Progenitor cell of endocrine pancreas (in vitro differentiated cells): ENCODE data around the gene FAM151B. TPM values are rescaled to one million over a fixed set of nuclear protein-coding genes. Genes with fewer than 3 reads are reported as not detected.

Source experiments
- DNase-seq: peaks from one replicate; pipeline ENCODE4 v3.0.0; 2021; ENCODE audit warnings: low spot score; ENCODE audit not compliant: unreplicated experiment
- H3K27ac Mint-ChIP-seq: 2 replicates; pipeline ENCODE4 v1.8.0; 2021; ENCODE audit warnings: mild to moderate bottlenecking, moderate library complexity, mixed read lengths
- H3K27me3 Mint-ChIP-seq: 2 replicates; pipeline ENCODE4 v1.8.0; 2021; ENCODE audit warnings: mixed read lengths
- H3K36me3 Mint-ChIP-seq: 2 replicates; pipeline ENCODE4 v1.8.0; 2022; ENCODE audit warnings: mixed read lengths; ENCODE audit not compliant: insufficient read depth
- H3K4me1 Mint-ChIP-seq: 2 replicates; pipeline ENCODE4 v1.8.0; 2021; ENCODE audit warnings: low read depth, mixed read lengths
- H3K4me3 Mint-ChIP-seq: 2 replicates; pipeline ENCODE4 v1.8.0; 2021; ENCODE audit warnings: low read depth, mild to moderate bottlenecking, moderate library complexity, mixed read lengths
- H3K9me3 Mint-ChIP-seq: 2 replicates; pipeline ENCODE4 v1.8.0; 2021; ENCODE audit warnings: low read depth, mixed read lengths
- CTCF ChIP-seq: fragments of 200-600 bp; sonication (generic); IDR thresholded peaks from one replicate; pipeline ENCODE4 v1.5.0; 2021; ENCODE audit warnings: antibody characterized with exemption, mild to moderate bottlenecking; ENCODE audit not compliant: unreplicated experiment
- total RNA-seq: library from RNA; stranded (reverse); gene quantifications from 2 replicates; pipeline ENCODE4 v1.2.1, GENCODE V29; 2021

The FAM151B gene
- total RNA-seq, 1 donor from 2014 or later, result 2.7 TPM

- no peaks in the 10 kb centered on the region for H3K9me3 Mint-ChIP-seq
- no peak overlapping the region for H3K27ac Mint-ChIP-seq
- no peak for TF ChIP-seq CTCF
- no peak for DNase-seq
- H3K4me3 Mint-ChIP-seq, result no peak overlapping the region
- H3K4me1 Mint-ChIP-seq, result no peaks in the 10 kb centered on the region
- H3K27me3 Mint-ChIP-seq, result peaks cover 58% of the 10 kb centered on the region
- no peaks in the 10 kb centered on the region for H3K36me3 Mint-ChIP-seq
These were observed 77.4 kb downstream of the FAM151B start for GRCh38 chr5:80565330-80565729.

DNA sequence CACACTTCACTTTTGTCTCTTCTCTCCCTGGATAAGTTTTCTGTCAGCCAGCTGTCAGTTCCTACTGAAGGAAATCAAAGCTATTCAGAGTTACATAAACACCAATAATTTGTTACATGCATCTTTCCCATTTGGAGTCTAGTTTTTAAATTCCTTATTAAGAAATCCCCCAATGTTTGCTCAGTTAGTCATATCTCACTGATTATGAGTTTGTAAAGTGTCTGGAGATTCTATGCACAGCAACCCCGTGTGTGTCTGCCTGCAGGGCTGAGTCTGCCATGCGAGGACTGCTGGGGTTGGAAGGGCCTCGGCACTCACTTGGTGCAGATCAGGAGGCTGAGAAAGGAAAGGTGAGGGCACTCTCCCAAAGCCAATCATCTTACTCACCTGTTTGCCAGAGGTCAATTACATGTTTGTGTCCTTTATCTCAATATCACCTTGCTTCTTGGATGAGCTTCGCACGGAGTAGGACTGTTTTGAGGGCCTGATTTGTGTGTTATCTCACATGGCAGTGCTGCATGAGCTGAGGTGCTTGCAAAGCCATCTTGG, 78.9 kb downstream of the FAM151B start:
- Mint-ChIP-seq H3K27me3 (peaks cover 68% of the 10 kb centered on the region), H3K9me3 (no peaks in the 10 kb centered on the region), H3K4me3 (no peak overlapping the region), H3K4me1 (peaks cover 2% of the 10 kb centered on the region), H3K36me3 (no peaks in the 10 kb centered on the region), H3K27ac (no peak overlapping the region)
- no peak for DNase-seq
- no peak for TF ChIP-seq CTCF

GRCh38 chr5:80568251-80568650, 80.4 kb downstream of the FAM151B start:
- no peak for DNase-seq
- no peaks in the 10 kb centered on the region for H3K9me3 Mint-ChIP-seq
- H3K27ac Mint-ChIP-seq, result no peak overlapping the region
- peaks cover 2% of the 10 kb centered on the region for H3K4me1 Mint-ChIP-seq
- H3K36me3 Mint-ChIP-seq, result no peaks in the 10 kb centered on the region
- TF ChIP-seq CTCF, result no peak
- peaks cover 74% of the 10 kb centered on the region for H3K27me3 Mint-ChIP-seq
- H3K4me3 Mint-ChIP-seq, result no peak overlapping the region

GRCh38 chr5:80569086-80569960, 81.4 kb downstream of the FAM151B start:
- TF ChIP-seq CTCF, result no peak

GRCh38 chr5:80569961-80570786, 82.3 kb downstream of the FAM151B start, which contains the start of gene ANKRD34B:
Gene ANKRD34B (minus strand): TSS chr5:80570280. CDS start chr5:80560019, 10,261 bp downstream.
- no peak for TF ChIP-seq CTCF
- Mint-ChIP-seq H3K4me3 (peak within 1 kb of the TSS; percentile 64), H3K27me3 (peaks cover 78% of the 10 kb centered on the region), H3K27ac (no peak within 1 kb of the TSS), H3K4me1 (peaks cover 2% of the 10 kb centered on the region), H3K36me3 (no peaks in the 10 kb centered on the region), H3K9me3 (no peaks in the 10 kb centered on the region)
- DNase-seq, result peak; percentile 17

More at GRCh38 chr5:80569086-80569960, 81.4 kb downstream of the FAM151B start:
- Mint-ChIP-seq H3K27me3 (peaks cover 74% of the 10 kb centered on the region), H3K4me1 (peaks cover 2% of the 10 kb centered on the region), H3K27ac (no peak overlapping the region), H3K36me3 (no peaks in the 10 kb centered on the region), H3K4me3 (peak overlapping the region; percentile 41), H3K9me3 (no peaks in the 10 kb centered on the region)
- peak; percentile 17 for DNase-seq
